ENCODE measurements around the gene HOXB3. TPM values are rescaled to one million over a fixed set of nuclear protein-coding genes. Genes with fewer than 3 reads are reported as not detected.

HOXB3 gene
- total RNA-seq, 2 experiments from 2014 or later = 8.2 to 10.3 TPM

DNA sequence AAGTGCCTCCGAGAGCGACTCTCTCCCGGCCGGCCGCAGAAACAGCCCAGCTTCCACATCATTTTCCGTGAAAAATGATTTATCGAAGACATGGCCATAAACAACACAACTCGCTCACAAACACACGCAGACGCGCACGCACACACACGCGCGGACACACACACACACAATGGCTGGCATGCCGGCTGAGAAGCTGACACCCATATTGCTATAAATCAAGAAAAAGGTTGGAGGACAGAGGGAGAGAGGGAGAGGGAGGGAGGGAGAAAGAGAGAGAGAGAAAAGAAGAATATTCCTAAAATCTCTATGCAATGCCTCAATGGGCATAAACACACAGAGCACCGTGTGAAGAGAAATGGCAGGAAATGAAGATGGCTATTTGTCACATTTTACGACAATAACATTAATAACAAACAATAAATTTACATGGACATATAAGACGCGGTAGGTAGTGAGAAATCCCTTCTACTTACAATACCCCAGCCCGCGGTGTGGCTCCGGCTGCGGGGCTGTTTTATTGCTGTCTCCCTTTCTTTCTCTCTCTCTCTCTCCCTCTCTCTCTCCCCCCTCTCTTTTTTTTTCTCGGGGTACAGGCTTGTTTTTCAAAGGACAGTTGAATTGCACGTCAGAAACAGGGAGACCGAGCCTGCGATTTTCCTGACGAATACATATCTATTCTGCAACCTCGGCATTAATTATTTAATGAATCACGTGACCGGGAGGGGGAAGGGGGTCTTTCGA, 21.4 kb downstream of the HOXB3 start:
- H3K4me3 Mint-ChIP-seq = no peak overlapping the region
- CTCF ChIA-PET = interaction anchor here (1.2 kb wide), 1 partner anchor 233 kb away, joined by 5 read pairs; no protein-coding TSS in a partner anchor

DNA sequence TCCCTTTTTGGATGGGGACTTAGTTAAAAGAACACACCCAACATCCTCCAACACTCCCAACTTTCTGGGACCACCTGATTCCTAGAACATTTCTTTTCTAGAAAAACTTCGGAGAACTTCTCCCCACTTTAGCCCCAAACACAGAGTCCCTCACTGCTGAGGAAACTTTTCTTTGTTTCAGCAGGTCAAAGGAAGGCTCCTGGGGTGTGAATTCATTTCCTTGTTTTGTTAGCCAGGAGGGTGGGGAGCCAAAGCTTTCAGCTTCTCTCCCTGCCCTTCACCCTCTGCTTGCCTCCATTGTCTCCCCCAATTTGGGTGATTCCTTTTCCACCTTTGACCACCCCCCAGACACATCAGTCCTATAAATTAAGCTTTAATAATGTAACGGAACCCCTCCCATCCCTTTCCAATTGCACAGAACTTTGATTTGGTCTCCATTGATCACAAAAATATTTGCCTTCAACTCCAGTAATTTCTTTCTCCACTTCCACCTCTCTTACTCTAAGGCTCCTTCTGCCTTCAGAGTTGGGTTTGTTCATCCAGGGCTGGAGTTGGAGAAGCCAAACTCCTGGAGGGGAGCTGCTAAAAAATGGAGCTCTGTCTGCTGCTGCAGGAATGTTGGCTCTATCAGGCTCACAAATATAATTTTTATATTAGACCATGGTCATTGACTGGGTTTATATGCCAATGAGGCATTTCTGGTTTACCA, 22.2 kb downstream of the HOXB3 start:
- no peak for ATAC-seq
- Mint-ChIP-seq H3K36me3 (ENCODE audit: low read depth) (peaks cover 9% of the 10 kb centered on the region), H3K27ac (no peak overlapping the region), H3K4me1 (ENCODE audit: low read depth) (no peaks in the 10 kb centered on the region), H3K9me3 (ENCODE audit: insufficient read depth) (no peaks in the 10 kb centered on the region), H3K4me3 (no peak overlapping the region), H3K27me3 (ENCODE audit: low read depth) (peaks cover 10% of the 10 kb centered on the region)
- POLR2A ChIA-PET = no interaction called here
- no peak for DNase-seq
- CTCF ChIA-PET = interaction anchor here (0.9 to 1.2 kb wide), 2 partner anchors 15 to 232 kb away, joined by 3 to 5 read pairs; no protein-coding TSS in a partner anchor

More for the DNA sequence above, 21.4 kb downstream of the HOXB3 start:
- Mint-ChIP-seq H3K4me1 (ENCODE audit: low read depth) (peaks cover 8% of the 10 kb centered on the region), H3K27me3 (ENCODE audit: low read depth) (peaks cover 10% of the 10 kb centered on the region), H3K9me3 (ENCODE audit: insufficient read depth) (no peaks in the 10 kb centered on the region), H3K36me3 (ENCODE audit: low read depth) (peaks cover 9% of the 10 kb centered on the region), H3K27ac (no peak overlapping the region)
- ATAC-seq (no peak), DNase-seq (no peak)
- POLR2A ChIA-PET = no interaction called here

DNA sequence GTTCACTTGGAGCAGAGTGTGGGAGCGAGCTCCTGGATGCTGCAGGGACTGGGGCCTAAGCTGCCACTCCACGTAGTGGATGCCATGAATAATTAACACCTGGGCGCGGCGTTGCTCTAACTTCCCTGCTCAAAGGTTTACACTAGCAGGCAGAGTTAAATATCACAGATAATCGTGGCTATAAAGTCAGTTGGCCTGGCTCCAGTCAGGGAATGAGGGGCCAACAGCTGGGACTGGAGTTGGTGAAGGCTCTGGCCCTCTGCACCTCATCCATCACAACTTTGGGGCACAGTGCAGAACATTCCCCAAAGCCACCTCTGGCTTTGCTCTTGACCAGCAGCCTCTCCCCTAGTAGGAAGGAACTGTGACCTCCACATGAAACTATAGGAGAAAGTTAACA, 22.8 kb downstream of the HOXB3 start:
- DNase-seq = no peak
- POLR2A ChIA-PET = no interaction called here

DNA sequence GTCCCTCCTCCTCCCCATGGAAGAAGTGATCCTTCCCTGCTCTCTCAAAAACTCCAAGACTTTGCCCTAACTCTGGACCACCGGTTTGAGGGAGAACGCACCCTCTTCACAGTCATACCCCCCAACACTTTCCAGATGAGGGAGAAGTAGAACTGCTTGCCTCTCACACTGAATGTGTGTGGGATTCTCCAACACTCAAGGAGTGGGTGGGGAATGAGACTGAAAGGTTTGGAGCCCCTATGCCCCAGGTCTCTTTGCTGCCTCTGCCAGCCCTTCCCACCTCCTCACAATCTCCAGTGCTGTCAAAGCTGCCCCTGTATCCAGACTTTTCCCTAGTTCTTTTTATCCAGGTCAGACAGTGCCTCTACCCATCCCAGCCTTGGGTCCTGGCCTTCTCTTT, 23.3 kb downstream of the HOXB3 start:
- DNase-seq = no peak
- peaks cover 9% of the 10 kb centered on the region for H3K4me1 Mint-ChIP-seq (ENCODE audit: low read depth)
- H3K9me3 Mint-ChIP-seq (ENCODE audit: insufficient read depth) = no peaks in the 10 kb centered on the region
- peaks cover 16% of the 10 kb centered on the region for H3K36me3 Mint-ChIP-seq (ENCODE audit: low read depth)
- no peak for ATAC-seq
- ChIA-PET CTCF (no interaction called here), POLR2A (no interaction called here)
- H3K4me3 Mint-ChIP-seq = no peak overlapping the region
- H3K27ac Mint-ChIP-seq = no peak overlapping the region
- H3K27me3 Mint-ChIP-seq (ENCODE audit: low read depth) = peaks cover 10% of the 10 kb centered on the region

More for the DNA sequence above, 22.8 kb downstream of the HOXB3 start:
- ATAC-seq = no peak
- H3K4me1 Mint-ChIP-seq (ENCODE audit: low read depth) = peaks cover 4% of the 10 kb centered on the region
- H3K27me3 Mint-ChIP-seq (ENCODE audit: low read depth) = peaks cover 10% of the 10 kb centered on the region
- H3K4me3 Mint-ChIP-seq = no peak overlapping the region
- no peak overlapping the region for H3K27ac Mint-ChIP-seq
- CTCF ChIA-PET = interaction anchor here (0.9 to 1.2 kb wide), 2 partner anchors 16 to 231 kb away, joined by 3 to 5 read pairs; no protein-coding TSS in a partner anchor
- H3K36me3 Mint-ChIP-seq (ENCODE audit: low read depth) = peaks cover 11% of the 10 kb centered on the region
- no peaks in the 10 kb centered on the region for H3K9me3 Mint-ChIP-seq (ENCODE audit: insufficient read depth)

DNA sequence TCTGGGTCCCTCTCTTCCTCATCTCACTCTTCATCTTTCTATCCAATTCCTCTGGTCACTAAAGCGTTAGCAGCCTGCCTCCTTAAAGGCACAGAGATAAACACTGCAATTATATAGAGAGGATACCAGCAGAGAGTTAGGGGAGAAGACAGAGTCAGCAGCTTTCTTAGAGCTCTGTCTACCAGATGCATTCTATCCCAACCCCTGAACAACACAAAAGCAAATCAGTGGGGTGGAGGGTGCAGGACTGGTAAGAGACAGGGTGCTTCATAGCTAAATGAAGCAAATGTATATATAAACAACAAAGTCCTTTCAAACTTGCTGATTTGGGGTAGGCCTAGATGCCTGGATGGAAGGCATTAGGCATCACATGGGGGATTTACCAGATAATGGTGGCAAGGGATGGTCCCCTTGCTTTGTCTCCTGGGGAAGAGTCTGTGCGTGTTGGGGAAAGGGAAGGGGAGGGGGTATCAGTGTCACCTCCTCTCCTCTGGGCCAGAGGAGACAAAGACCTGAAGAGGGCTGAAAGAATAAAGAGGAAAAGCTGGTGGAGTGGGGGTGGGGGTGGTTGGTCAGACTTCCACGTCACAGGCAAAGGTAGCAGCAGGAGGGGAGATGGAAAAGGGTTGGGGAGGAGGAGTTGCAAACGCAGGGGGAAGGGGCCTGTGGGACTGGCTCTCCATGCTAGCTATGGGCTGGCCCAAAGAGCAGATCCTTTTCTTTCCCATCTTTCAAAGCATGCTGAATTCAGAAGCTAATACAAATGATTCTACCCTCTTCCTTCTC, 23.9 kb downstream of the HOXB3 start:
- Mint-ChIP-seq H3K36me3 (ENCODE audit: low read depth) (peaks cover 19% of the 10 kb centered on the region), H3K4me1 (ENCODE audit: low read depth) (peaks cover 15% of the 10 kb centered on the region), H3K4me3 (no peak overlapping the region), H3K27ac (no peak overlapping the region), H3K9me3 (ENCODE audit: insufficient read depth) (no peaks in the 10 kb centered on the region), H3K27me3 (ENCODE audit: low read depth) (peaks cover 10% of the 10 kb centered on the region)
- ChIA-PET POLR2A (no interaction called here), CTCF (interaction anchor here (0.8 kb wide), 1 partner anchor 229 kb away, joined by 3 read pairs; no protein-coding TSS in a partner anchor)
- no peak for DNase-seq
- ATAC-seq = no peak

DNA sequence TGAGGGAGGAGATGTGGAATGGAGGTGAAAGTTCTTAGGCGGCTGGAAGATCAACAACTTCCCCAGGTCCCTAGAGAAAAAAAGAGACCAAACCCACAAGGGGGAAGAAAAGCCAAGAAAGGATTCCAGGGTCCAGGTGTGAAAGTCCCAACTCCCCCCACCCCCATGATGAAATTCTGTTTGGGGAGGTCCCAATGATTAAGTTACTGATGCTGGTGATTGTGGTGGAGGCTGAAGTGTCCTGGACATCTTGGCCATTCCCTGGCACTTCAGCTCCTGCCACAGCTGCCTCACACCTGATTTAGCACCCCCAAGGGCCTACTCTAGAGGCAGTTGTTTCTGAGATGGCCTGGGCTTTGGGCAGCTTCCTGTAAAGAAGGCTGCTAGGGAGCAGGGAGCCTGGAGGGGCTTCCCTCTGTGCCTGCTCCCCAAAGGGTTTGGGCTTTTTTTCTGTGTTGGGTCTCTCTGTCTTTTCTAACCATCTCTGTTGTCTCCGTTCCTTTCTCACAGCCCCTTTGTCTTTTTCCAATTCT, 25.0 kb downstream of the HOXB3 start:
- POLR2A ChIA-PET = interaction anchor here (0.6 kb wide), 1 partner anchor 320 kb away, joined by 4 read pairs; no protein-coding TSS in a partner anchor
- Mint-ChIP-seq H3K9me3 (ENCODE audit: insufficient read depth) (no peaks in the 10 kb centered on the region), H3K4me1 (ENCODE audit: low read depth) (peaks cover 20% of the 10 kb centered on the region), H3K27me3 (ENCODE audit: low read depth) (peaks cover 10% of the 10 kb centered on the region), H3K36me3 (ENCODE audit: low read depth) (peaks cover 20% of the 10 kb centered on the region), H3K4me3 (no peak overlapping the region), H3K27ac (no peak overlapping the region)
- CTCF ChIA-PET = no interaction called here
- DNase-seq (no peak), ATAC-seq (no peak)

DNA sequence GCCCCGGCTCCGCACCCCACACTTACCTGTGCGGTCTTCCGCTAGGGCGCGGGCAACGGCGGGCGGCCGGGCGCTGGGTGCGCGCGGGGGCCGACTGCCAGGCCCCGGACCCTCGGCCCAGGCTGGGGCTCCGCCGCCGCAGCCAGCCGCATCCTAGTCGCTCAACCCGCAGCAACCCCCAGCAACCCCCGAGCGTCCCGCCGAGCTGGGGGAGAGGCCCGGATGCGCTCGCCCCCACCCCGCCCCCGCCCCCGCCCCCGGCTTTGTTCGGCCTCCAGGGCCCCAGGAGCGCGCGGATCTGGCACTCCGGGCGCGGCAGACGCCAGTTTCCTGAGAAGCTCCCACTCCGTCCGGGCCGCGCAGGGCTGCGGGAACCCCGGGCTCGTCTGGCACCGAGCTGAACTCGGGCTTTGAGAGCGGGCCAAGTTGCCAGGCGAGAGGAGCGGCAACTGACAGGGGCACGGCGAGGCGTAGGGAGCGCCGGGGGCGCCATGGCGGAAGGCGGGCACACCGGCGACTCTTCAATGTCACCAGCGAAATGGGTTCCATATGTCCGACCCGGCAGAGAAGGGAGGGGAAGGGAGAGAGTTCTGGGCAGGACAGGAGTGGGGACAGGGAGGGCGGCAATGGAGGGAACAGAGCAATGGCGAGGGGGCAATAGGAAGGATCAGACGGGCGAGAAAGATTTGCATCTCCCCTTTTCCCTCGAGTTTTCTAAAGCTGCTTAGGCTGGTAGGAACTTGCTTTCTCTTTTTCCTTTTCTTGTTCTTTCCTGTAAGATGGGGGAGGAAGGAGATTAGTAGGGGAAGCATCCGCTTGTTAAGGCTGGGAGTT, 25.6 kb downstream of the HOXB3 start:
- POLR2A ChIA-PET = interaction anchor here (0.5 kb wide), 1 partner anchor 10 kb away, joined by 3 read pairs; no protein-coding TSS in a partner anchor
- no peaks in the 10 kb centered on the region for H3K9me3 Mint-ChIP-seq (ENCODE audit: insufficient read depth)
- H3K4me1 Mint-ChIP-seq (ENCODE audit: low read depth) = peaks cover 20% of the 10 kb centered on the region
- peaks cover 20% of the 10 kb centered on the region for H3K36me3 Mint-ChIP-seq (ENCODE audit: low read depth)
- CTCF ChIA-PET = no interaction called here
- peaks cover 10% of the 10 kb centered on the region for H3K27me3 Mint-ChIP-seq (ENCODE audit: low read depth)
- DNase-seq = no peak
- no peak overlapping the region for H3K4me3 Mint-ChIP-seq
- ATAC-seq = no peak
- no peak overlapping the region for H3K27ac Mint-ChIP-seq

DNA sequence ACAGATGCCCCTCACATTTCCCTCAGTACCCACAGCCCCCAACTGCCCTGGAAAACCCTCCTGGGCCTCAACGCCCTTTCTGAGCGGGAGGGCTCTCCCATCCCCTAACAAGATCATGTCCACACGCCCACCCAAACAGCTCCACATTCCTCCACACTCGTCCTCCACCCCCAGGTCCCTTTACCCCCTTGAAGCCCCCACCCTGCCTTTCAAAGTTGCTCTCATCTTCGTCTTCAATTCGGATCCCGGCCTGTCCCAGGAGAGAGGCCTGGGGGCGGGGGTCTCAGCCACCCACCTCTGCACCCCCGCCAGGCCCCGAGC, 26.2 kb downstream of the HOXB3 start:
- CTCF ChIA-PET = no interaction called here
- no peak overlapping the region for H3K27ac Mint-ChIP-seq
- peaks cover 16% of the 10 kb centered on the region for H3K36me3 Mint-ChIP-seq (ENCODE audit: low read depth)
- peaks cover 7% of the 10 kb centered on the region for H3K27me3 Mint-ChIP-seq (ENCODE audit: low read depth)
- H3K9me3 Mint-ChIP-seq (ENCODE audit: insufficient read depth) = no peaks in the 10 kb centered on the region
- no peak overlapping the region for H3K4me3 Mint-ChIP-seq
- no peak for DNase-seq
- POLR2A ChIA-PET = interaction anchor here (0.5 kb wide), 1 partner anchor 11 kb away, joined by 3 read pairs; no protein-coding TSS in a partner anchor
- ATAC-seq = no peak
- peaks cover 20% of the 10 kb centered on the region for H3K4me1 Mint-ChIP-seq (ENCODE audit: low read depth)

DNA sequence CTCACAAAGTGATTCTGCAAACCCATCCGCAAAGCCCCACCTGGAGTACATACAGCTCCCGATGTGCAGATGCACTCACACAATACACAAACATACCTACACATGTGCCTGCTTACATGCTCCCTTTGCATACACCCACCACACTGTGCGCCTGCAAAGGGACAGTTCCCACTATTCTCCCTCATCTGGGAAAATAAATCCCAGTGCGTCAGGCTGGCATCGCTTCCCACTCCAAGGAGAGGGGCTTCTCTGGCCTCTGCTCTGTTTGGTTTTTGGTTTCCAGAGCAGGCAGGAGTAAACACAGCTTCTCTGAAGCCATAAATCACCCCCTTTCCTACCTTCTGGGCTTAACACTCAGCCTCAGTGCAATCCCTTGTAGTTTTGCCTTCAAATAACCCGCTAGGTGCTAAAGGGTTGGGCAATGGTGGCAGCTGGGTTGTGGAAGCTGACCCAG, 26.6 kb downstream of the HOXB3 start:
- Mint-ChIP-seq H3K9me3 (ENCODE audit: insufficient read depth) (no peaks in the 10 kb centered on the region), H3K4me3 (no peak overlapping the region), H3K4me1 (ENCODE audit: low read depth) (peaks cover 20% of the 10 kb centered on the region), H3K27ac (no peak overlapping the region), H3K36me3 (ENCODE audit: low read depth) (peaks cover 13% of the 10 kb centered on the region), H3K27me3 (ENCODE audit: low read depth) (peaks cover 9% of the 10 kb centered on the region)
- no peak for ATAC-seq
- ChIA-PET CTCF (no interaction called here), POLR2A (no interaction called here)
- no peak for DNase-seq

DNA sequence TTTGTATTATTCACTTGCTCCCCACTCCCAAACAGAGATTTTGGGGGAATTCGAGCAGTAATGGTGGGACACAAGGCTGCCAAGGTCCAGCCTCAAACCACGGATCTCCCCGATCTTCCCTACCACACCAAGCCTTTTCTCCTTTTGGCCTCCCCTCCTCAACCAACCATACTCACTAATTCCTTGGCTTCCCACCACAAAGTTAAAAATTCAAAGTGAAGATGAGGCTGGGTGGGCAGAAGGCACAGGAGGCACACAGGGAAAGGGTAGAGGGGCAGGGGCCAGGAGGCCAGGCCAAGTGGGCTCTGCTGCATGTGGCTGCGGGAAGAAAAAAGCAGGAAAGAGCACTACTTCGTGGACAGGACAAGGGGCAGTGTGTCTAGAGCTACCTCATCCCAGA, 27.1 kb downstream of the HOXB3 start:
- peaks cover 10% of the 10 kb centered on the region for H3K36me3 Mint-ChIP-seq (ENCODE audit: low read depth)
- ATAC-seq = no peak
- CTCF ChIA-PET = no interaction called here
- POLR2A ChIA-PET = no interaction called here
- H3K27ac Mint-ChIP-seq = no peak overlapping the region
- DNase-seq = no peak
- H3K27me3 Mint-ChIP-seq (ENCODE audit: low read depth) = peaks cover 8% of the 10 kb centered on the region
- H3K4me1 Mint-ChIP-seq (ENCODE audit: low read depth) = peaks cover 20% of the 10 kb centered on the region
- no peak overlapping the region for H3K4me3 Mint-ChIP-seq
- no peaks in the 10 kb centered on the region for H3K9me3 Mint-ChIP-seq (ENCODE audit: insufficient read depth)

Data from activated CD8-positive, alpha-beta T cell treated with anti-CD3 and anti-CD28 coated beads, Interleukin-2, amount 10 ng/mL, durations not matched to agents 7 days and 5 days (primary cell).